Measurements from ENCODE around the gene HBD.
"Not testable (repeated sequence)": the region's sequence is repeated elsewhere in the genome, so short reads cannot be mapped to it uniquely, and the experiment has no call there.

HBD gene

DNA sequence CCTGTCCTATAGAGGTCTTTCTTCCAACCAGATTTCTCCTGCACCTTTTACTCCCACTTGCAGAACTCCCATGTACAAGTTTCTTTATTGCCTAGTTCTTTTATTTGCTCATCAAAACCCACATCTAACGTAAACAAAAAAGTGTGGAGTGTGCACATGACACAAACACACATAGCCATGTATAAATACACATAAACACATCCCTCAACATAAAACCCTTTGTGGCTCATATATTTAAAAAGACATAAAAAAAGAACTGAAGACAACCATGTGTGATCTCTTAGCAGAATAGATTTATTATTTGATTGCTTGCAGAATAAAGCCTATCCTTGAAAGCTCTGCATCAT lies 18.6 kb upstream of the HBD start:
- FAIRE-seq: no peak

DNA sequence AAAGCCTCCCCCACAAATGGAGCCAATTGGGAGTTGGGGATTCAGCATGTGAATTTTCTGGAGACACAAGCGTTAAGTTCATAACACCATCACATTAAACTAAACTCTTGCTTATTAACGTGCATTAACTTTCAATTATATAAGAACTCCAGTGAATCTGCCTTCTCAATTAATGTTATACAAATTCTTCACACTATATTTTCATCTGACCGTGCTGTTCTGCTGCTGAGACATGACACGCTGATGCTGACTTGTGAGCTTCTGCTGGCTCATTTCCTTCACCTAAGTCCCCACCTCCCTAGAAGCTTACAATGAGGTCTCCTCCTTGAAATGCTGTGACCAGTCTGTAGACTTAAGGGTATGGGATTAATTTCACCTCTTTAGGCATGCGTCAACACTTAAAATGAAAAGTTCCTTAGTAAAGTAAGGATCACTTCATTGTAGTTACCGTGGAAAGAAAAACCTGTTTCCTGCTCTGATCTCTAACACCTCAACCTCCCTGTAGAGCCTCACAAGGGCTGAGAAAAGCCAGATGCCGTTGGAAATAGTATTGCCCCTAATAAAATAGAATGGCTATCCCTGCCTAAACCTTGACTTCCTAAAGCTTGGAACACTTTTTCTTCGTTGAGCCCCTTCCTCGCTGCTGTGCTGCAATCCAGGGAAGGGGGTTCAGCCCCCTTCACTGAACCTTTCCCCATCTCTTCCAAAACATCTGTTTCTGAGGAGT lies 18.1 kb upstream of the HBD start:
- no peak for FAIRE-seq

DNA sequence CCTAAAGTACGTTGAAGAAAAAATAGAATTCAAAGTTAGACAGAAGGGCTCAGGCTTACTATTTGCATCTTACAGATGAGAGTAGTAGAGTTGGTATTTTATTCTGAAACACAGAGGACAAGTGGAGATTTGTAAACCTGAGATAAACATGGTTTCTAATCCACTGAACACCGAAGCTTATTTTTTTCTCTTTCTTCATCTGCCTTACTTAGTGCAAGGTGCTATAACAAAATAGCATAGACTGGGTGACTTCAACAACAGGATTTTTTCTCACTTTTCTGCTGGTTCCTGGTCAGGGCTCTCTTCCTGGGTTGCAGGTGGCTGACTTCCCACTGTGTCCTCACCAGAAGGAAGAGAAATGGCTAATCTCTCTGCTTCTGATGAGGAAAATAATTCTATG lies 17.5 kb upstream of the HBD start:
- FAIRE-seq: no peak

DNA sequence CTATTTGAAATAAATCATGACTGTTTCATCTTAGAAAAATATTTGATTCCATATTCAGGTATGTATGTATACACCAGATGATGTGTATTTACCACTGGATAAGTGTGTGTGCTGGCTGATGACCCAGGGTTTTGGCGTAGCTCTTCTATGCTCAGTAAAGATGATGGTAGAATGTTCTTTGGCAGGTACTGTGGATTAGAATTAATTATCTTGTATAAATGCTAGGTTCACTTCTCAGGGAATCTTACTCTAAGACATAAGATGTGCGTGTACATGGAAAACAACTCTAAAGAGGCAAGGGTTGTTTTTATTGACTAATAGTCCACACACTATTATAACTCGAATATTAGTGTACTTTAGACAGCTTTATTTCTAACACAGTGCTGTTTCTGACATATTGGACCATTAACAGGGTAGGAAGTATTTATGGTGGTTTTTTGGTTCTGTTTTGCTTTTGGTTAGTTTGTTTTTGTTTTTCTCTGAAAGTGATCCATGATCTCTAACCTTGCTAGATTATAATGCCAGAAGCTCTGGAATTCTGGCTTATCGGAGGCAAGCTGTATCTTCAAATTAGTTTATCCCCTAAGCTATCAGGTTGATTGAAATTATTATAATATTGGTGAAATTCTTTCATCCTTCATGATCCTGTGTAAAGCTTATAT lies 16.4 kb upstream of the HBD start:
- no peak for FAIRE-seq

DNA sequence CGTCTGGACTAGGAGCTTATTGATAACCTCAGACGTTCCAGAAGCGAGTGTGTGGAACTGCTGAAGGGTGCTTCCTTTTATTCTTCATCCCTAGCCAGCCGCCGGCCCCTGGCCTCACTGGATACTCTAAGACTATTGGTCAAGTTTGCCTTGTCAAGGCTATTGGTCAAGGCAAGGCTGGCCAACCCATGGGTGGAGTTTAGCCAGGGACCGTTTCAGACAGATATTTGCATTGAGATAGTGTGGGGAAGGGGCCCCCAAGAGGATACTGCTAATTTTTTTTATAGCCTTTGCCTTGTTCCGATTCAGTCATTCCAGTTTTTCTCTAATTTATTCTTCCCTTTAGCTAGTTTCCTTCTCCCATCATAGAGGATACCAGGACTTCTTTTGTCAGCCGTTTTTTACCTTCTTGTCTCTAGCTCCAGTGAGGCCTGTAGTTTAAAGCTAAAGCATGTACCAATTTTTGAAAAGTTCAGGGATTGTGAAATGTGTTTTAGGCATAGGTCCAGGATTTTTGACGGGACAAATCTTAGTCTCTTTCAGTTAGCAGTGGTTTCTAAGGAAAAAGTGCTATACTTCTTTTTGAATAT lies 15.6 kb upstream of the HBD start, which contains the start of gene HBG1:
TSS of gene HBG1 (minus strand) at position 51 of the 590 bp plus-strand sequence. CDS start 53 bp downstream, outside the sequence.
- FAIRE-seq: not testable (repeated sequence)

DNA sequence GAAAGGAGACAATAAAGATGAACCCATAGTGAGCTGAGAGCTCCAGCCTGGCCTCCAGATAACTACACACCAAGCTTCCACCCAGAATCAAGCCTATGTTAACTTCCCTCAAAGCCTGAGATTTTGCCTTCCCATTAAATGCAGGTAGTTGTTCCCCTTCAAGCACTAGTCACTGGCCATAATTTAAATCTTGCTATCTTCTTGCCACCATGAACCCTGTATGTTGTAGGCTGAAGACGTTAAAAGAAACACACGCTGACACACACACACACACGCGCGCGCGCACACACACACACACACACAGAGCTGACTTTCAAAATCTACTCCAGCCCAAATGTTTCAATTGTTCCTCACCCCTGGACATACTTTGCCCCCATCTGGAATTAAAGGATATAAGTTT lies 14.2 kb upstream of the HBD start:
- not testable (repeated sequence) for FAIRE-seq

DNA sequence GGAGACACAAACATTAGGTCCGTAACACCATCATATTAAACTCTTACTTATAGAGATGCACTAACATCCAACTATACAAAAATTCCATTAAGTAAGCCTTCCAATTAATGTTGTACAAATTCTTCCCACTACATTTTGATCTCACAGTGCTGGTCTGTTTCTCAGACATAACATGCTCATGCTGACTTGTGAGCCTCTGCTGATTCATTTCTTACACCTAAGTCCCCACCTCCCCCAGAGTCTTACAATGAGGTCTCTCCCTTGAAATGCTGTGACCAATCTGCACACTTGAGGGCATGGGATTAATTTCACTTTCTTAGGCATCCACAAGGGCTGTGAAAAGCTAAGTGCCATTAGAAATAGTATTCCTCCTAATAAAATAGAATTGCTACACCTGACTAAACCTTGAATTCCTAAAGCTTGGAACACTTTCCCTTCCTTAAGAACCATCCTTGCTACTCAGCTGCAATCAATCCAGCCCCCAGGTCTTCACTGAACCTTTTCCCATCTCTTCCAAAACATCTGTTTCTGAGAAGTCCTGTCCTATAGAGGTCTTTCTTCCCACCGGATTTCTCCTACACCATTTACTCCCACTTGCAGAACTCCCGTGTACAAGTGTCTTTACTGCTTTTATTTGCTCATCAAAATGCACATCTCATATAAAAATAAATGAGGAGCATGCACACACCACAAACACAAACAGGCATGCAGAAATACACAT lies 13.3 kb upstream of the HBD start:
- no peak for FAIRE-seq

DNA sequence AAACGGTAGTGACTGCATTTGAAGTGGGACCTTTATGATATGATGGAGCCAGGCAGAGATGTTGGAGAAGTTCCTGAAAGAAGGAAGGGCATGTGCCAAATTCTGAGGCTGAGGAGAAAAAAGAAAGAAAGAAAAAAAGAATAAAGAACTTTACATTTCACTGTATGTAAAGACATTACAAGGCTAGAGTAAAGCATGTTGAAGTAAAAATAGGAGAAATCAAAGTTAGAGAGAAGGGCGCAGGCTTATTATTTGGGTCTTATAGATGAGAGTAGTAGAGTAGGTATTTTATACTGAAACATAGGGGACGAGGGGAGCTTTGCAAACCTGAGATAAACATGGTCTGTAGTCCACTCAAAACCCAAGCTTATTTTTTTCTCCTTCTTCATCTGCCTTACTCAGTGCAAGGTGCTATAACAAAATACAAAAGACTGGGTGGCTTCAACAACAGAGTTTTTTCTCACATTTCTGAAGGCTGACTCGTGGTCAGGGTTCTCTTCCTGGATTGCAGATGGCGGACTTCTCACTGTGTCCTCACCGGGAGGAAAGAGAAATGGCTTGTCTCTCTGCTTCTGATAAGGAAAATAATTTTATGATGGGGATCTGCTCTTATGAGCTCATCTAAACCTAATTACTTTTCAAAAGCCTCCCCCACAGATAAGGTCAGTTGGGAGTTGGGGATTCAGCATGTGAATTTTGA lies 12.6 kb upstream of the HBD start:
- FAIRE-seq: no peak

DNA sequence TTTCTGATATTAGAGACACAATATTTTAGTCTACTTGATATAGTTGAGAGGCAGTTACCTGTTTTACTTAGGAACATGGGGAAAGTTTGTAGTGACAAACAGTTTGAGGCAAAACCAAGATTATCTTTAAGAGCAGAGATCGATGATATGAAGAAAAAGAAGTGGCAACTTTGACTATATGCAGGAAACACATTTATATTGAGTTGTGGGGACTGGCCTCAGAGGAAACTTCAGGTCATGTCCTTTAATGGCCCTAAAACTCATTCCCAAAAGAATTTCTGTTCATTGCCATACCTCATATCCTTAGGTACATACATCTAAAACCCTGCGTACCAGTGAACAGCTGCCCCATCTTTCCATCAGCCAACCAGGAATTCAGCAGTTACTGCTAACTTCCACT lies 10.9 kb upstream of the HBD start:
- no peak for FAIRE-seq

DNA sequence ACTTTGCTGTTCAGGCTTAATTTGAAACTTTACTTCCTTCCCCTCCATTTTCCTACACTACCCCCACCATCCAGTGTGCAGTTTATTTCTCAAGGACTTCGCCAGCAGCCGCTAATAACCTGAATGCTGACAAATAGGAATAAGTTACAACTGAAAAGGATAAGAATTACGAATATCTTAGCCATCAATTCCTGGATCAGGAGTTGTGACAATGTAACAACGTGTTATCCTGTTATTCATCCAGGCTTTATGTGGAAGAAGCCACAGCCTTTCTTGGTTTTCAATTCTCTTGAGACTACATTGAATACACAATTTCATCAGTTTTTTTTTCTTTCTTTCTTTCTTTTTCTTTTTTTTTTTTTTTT lies 9.5 kb upstream of the HBD start:
- FAIRE-seq: no peak

DNA sequence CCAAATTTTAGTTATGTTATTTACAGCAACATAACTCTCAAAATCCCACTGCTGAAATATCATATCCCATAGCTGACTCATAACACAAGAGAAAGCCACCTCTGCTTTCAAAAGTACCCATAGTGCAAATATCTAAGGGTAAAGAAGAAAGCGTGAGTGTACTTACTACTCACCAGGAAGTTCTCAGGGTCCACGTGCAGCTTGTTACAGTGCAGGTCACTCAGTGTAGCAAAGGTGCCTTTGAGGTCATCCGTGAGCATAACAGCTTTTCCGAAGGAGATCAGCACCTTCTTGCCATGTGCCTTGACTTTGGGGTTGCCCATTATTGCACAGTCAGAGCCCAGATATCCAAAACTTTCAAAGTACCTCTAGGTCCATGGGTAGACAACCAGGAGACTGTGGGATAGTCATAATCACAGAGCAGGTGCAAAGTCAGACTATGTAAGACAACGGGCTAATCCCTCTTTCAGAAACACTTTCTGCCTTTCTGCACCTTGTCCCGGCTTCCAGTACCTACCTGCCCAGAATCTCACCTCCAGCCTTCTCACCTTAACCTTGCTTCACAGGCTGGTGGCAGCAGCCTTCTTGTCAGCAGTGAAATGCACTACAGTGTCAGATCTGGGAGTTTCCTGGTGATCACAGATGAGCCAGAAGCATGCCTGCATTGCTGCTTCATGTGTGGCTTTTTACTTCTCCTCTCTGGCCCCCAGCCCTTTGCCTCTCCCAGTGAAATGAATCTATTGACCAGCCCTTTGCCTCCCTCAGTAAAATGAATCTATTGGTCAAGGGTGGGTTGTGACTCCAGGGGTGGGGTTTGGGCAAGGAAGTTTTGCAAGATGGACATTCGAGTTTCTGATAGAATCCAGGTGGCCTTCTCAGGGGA lies 8.9 kb upstream of the HBD start:
- FAIRE-seq: no peak

DNA sequence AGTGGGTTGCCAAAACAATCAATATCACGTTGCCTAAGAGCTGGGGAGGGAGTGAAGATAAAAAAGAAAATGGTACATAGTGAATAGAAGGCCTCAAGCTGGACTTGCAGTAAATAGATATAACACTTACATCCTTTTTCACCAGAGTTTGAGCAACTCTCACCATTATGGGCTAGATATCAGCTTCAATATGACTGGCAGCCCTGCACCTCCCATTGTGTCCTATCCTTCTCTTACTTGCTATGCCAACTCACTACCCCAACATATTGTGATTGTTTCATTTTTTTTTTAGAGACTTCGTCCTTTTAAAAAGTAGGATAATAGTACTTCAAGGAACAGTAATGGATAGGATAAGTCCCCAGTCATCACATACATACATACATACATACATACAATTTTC lies 7.9 kb upstream of the HBD start:
- FAIRE-seq: no peak

DNA sequence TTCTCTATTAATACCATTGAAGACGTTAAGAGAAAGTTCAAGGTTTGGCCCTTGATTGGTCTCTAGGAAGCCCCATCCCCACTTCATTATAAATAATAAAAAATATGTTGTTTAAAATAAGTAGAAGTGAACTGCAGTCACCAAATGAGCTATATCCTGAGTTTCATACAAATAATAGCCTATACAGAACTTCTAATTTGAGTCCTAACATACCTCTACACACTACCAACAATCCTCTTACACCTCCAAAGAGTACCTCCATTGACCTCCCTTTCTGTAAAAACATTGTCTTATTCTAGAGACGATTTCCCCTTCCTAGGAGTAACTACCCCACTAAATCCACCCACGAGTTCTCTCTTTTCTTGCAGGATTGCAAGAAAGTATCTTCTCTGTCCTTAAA lies 7.2 kb upstream of the HBD start:
- no peak for FAIRE-seq

DNA sequence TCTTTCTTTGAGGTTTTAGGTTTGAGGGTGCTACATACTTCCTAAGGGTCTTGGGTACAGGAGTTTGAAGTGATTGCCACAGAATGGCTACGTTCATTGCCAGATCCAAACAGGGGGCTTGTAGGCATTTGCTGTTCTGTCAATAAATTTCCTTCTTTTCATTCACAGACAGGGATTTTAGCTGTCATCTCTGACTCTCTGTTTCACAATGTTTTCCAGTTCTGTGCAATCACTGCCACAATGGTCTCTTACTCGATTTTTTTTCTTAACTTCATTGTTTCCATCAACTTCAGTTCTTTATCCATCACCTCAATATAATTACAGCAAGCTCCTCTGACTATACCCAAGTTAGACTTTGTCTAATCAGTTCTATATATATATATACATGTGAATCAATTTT lies 6.2 kb upstream of the HBD start:
- FAIRE-seq: no peak

DNA sequence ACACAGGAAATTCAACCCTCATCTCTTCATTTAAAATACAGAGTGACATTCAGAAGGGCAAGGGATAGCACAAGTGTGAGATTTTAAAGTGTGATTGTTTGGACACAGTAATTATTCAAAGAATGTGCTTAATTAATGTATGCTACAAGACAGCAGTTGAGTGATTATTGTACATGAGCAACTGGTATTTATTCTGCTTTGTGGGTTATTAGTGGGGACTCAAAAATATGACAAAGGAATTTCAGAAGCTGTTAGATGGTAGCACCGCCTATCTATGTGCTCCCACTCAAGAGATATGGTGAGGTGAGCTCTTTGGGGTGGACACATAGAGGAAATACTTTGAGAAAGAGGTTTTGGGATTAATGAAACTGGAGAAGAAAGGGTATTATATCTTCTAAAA lies 5.8 kb upstream of the HBD start:
- no peak for FAIRE-seq

DNA sequence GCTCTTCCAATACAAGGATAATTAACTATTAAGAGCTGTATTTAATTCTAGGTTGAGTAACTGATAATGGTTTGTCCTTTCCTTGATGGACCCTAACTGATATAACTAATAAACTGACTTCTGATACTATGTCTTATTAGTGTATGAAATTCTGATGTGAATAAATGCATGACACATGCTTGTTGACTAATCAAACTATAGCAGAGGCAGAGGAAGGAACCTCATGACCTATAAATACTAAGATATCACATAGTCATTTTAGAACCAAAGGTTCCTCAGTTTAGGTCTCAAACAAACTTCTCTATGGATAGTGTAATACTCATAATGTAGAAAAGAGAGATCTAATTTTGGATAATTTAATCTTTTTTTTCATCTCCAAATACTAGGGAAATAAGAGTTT lies 4.8 kb upstream of the HBD start:
- no peak for FAIRE-seq

DNA sequence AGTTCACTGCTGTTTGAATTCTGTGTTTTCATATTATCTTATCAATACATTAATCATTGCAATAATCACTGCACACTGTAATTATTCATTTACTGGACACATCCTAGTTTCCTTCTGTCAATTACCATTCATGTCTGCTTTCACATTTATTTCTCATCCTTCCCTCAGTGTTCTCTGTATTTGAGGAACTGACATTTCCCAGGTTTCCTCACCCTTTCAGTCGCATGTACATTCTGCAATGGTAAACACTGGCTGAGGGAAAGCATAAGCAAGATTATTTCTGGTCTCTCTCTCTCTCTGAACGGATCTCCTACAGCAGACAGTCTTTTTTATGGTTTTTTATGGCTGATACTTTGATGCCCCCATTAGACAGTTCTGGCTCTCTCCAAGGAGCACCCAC lies 4.2 kb upstream of the HBD start:
- no peak for FAIRE-seq

DNA sequence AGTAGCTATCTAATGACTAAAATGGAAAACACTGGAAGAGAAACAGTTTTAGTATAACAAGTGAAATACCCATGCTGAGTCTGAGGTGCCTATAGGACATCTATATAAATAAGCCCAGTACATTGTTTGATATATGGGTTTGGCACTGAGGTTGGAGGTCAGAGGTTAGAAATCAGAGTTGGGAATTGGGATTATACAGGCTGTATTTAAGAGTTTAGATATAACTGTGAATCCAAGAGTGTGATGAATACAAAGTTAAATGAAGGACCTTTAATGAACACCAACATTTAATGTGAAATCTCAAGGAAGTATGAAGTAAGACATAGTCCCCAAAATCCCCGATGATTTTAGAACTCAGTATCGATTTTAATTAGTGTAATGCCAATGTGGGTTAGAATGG lies 3.1 kb upstream of the HBD start:
- FAIRE-seq: no peak

DNA sequence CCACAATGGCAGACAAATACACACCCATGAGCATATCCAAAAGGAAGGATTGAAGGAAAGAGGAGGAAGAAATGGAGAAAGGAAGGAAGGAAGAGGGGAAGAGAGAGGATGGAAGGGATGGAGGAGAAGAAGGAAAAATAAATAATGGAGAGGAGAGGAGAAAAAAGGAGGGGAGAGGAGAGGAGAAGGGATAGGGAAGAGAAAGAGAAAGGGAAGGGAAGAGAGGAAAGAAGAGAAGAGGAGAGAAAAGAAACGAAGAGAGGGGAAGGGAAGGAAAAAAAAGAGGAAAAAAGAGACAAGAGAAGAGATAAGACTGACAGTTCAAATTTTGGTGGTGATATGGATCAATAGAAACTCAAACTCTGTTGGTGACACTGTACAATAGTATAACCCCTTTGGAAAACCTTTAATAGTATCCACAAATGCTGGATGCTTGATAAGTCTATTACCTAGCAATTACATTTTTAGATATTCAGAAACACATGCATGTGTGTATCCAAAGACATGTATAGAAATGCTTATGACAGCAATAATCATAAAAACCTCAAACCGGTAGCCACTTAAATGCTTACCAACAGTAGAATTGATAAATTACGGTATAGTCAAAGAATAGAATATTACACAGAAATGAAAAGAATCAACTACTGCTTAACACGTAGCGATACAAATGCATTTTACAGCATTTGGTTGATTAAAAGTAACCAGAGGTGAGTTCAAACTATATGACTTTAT lies 1.2 kb upstream of the HBD start:
- no peak for FAIRE-seq

DNA sequence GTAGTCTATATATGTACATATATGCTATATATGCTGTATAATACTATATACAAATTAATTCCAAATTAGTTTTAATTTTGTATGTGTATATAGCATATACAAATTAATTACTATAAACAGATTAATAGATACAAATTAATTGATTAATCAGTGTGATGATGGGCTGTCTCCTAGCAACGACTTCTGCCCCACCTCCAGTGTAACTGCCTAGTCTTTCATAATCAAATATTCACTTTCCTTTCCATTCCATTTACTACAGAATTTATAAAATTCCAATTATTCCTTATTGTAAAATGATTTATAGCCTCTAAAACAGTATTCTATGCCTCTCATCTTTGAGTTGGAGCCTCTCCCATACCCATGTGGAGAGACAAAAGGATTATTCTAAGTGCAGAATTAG lies 976 bp downstream of the HBD start:
- no peak for FAIRE-seq

DNA sequence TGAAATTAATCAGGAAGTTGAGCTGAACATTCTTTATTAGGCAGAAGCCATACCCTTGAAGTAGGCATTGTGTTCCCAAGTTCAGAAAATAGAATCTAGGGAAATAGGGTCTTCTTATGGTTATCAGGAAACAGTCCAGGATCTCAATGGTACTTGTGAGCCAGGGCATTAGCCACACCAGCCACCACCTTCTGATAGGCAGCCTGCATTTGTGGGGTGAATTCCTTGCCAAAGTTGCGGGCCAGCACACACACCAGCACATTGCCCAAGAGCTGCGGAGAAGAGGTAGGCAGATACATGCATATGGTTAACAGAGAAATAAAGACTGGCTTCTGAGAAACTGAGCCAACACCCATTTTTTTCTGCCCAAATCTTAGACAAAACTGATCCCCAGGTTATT lies 1.5 kb downstream of the HBD start:
- no peak for FAIRE-seq

DNA sequence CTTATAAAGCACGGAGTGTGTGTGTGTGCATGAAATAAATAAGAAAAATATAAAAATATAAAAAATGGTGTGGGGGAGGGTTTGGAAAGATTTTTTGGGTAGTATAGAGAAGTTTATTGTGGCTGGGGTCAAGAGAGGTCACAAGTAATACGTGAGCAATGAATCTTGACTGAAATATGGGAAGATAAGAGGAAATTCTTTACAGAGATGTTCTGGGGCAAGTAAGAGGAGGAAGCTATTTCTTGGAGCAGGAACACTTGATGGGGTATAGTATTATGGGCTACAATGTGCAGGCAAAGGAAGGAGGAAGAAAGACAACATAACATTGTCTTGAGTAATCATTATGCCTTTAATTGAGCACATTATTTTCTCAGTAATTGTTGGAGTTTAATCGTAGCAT lies 2.1 kb downstream of the HBD start:
- no peak for FAIRE-seq

All from islet of Langerhans (tissue), 1 donor.